WTC11 (cell line): Measurements from ENCODE around the gene P3H4. TPM values are rescaled to one million over a fixed set of nuclear protein-coding genes. Genes with fewer than 3 reads are reported as not detected.

Source experiments
- ATAC-seq: fragments of 200-7000 bp; cut with Tn5 transposase; 2 replicates; pipeline ENCODE4 v1.10.0; 2021; ENCODE audit warnings: mild to moderate bottlenecking, moderate library complexity
- CTCF ChIA-PET: fragments of 300-600 bp; sonication (Branson Sonifier 250); formaldehyde crosslinking; loops from one replicate; lab custom pipeline; 2021; ENCODE audit warnings: antibody characterized with exemption; lab: Charles Lee
- POLR2A ChIA-PET: fragments of 350-600 bp; sonication (Branson Sonifier 250); formaldehyde crosslinking; loops from one replicate; lab custom pipeline; 2021; ENCODE audit warnings: antibody characterized with exemption; lab: Charles Lee
- DNase-seq: peaks from one replicate; pipeline ENCODE4 v3.0.0; 2021; ENCODE audit warnings: low spot score
- H3K27ac Mint-ChIP-seq: 2 replicates; pipeline ENCODE4 v1.8.0; 2021; ENCODE audit warnings: mixed read lengths
- H3K27me3 Mint-ChIP-seq: 2 replicates; pipeline ENCODE4 v1.8.0; 2021; ENCODE audit warnings: low read depth, mild to moderate bottlenecking, moderate library complexity, mixed read lengths
- H3K36me3 Mint-ChIP-seq: 2 replicates; pipeline ENCODE4 v1.8.0; 2021; ENCODE audit warnings: mixed read lengths
- H3K4me1 Mint-ChIP-seq: 2 replicates; pipeline ENCODE4 v1.8.0; 2022; ENCODE audit warnings: mixed read lengths
- H3K4me3 Mint-ChIP-seq: 2 replicates; pipeline ENCODE4 v1.8.0; 2021; ENCODE audit warnings: mild to moderate bottlenecking, moderate library complexity, mixed read lengths
- H3K9me3 Mint-ChIP-seq: 2 replicates; pipeline ENCODE4 v1.8.0; 2021; ENCODE audit warnings: mixed read lengths
- CDX4 ChIP-seq: fragments of 250-450 bp; sonication (Bioruptor Pico); IDR thresholded peaks from 2 replicates; pipeline ENCODE4 v1.9.0; 2021; ENCODE audit warnings: moderate library complexity, mild to moderate bottlenecking, inconsistent platforms, borderline replicate concordance
- ETV6 ChIP-seq: sonication (generic); formaldehyde crosslinking; IDR thresholded peaks from 2 replicates; pipeline ENCODE4 v1.8.1; 2022; ENCODE audit warnings: mild to moderate bottlenecking, missing genetic modification reagents
- HMGA2 ChIP-seq: fragments of 250-450 bp; sonication (Bioruptor Pico); IDR thresholded peaks from 2 replicates; pipeline ENCODE4 v1.4.0; 2021; ENCODE audit warnings: mild to moderate bottlenecking, moderate library complexity
- JUN ChIP-seq: sonication (generic); formaldehyde crosslinking; IDR thresholded peaks from 2 replicates; pipeline ENCODE4 v1.8.0; 2023; ENCODE audit warnings: mild to moderate bottlenecking, missing genetic modification reagents
- RELA ChIP-seq: sonication (generic); formaldehyde crosslinking; IDR thresholded peaks from 2 replicates; pipeline ENCODE4 v1.8.1; 2022; ENCODE audit warnings: missing genetic modification reagents, mild to moderate bottlenecking, borderline replicate concordance
- STAT6 ChIP-seq: sonication (generic); formaldehyde crosslinking; conservative IDR thresholded peaks from 2 replicates; pipeline ENCODE4 v1.8.1; 2023; ENCODE audit warnings: mild to moderate bottlenecking, low read depth, missing genetic modification reagents, moderate library complexity
- USF2 ChIP-seq: sonication (generic); formaldehyde crosslinking; IDR thresholded peaks from 2 replicates; pipeline ENCODE4 v1.8.1; 2023; ENCODE audit warnings: mild to moderate bottlenecking, missing genetic modification reagents, moderate library complexity
- ZNF121 ChIP-seq: sonication (generic); formaldehyde crosslinking; IDR thresholded peaks from 2 replicates; pipeline ENCODE4 v1.8.0; 2023; ENCODE audit warnings: missing genetic modification reagents
- ZNF232 ChIP-seq: sonication (generic); formaldehyde crosslinking; IDR thresholded peaks from 2 replicates; pipeline ENCODE4 v1.8.0; 2022; ENCODE audit warnings: mild to moderate bottlenecking, missing genetic modification reagents
- ZNF671 ChIP-seq: fragments of 250-450 bp; sonication (Bioruptor Pico); IDR thresholded peaks from 2 replicates; pipeline ENCODE4 v1.8.0; 2021; ENCODE audit warnings: mild to moderate bottlenecking
- total RNA-seq: library from RNA; stranded (reverse); gene quantifications from 3 replicates; pipeline ENCODE4 v1.2.3, GENCODE V29; 2021
- TF ChIP-seq, protein P1 (sequence below): sonication (generic); formaldehyde crosslinking; IDR thresholded peaks from 2 replicates; pipeline ENCODE4 v1.8.1; 2023; ENCODE audit warnings: mild to moderate bottlenecking, missing genetic modification reagents, borderline replicate concordance
- TF ChIP-seq, protein P2 (sequence below): fragments of 250-450 bp; sonication (Bioruptor Pico); IDR thresholded peaks from 2 replicates; pipeline ENCODE4 v1.9.0; 2021; ENCODE audit warnings: mild to moderate bottlenecking
- TF ChIP-seq, protein P3 (sequence below): fragments of 250-450 bp; sonication (Bioruptor Pico); IDR thresholded peaks from 2 replicates; pipeline ENCODE4 v1.9.0; 2021; ENCODE audit warnings: mild to moderate bottlenecking, borderline replicate concordance

The P3H4 gene
- total RNA-seq, 1 experiment from 2014 or later: 32.1 TPM

GRCh38 chr17:41824086-41824485 is 12.3 kb upstream of the P3H4 start:
- Mint-ChIP-seq H3K27me3 (no peaks in the 10 kb centered on the region; the same call in 1 of the 2 replicates), H3K9me3 (no peaks in the 10 kb centered on the region), H3K4me1 (peaks cover 7% of the 10 kb centered on the region; the same call in 1 of the 2 replicates), H3K36me3 (peaks cover 28% of the 10 kb centered on the region), H3K27ac (no peak overlapping the region; the same call in 1 of the 2 replicates), H3K4me3 (no peak overlapping the region)
- ATAC-seq (no peak), DNase-seq (no peak)
- CTCF ChIA-PET: interaction anchor here (1.2 to 2.4 kb wide), 2 partner anchors 18 to 38 kb away, joined by 3 to 11 read pairs; partner anchors contain the start of gene JUP
- TF ChIP-seq, protein P1, sequence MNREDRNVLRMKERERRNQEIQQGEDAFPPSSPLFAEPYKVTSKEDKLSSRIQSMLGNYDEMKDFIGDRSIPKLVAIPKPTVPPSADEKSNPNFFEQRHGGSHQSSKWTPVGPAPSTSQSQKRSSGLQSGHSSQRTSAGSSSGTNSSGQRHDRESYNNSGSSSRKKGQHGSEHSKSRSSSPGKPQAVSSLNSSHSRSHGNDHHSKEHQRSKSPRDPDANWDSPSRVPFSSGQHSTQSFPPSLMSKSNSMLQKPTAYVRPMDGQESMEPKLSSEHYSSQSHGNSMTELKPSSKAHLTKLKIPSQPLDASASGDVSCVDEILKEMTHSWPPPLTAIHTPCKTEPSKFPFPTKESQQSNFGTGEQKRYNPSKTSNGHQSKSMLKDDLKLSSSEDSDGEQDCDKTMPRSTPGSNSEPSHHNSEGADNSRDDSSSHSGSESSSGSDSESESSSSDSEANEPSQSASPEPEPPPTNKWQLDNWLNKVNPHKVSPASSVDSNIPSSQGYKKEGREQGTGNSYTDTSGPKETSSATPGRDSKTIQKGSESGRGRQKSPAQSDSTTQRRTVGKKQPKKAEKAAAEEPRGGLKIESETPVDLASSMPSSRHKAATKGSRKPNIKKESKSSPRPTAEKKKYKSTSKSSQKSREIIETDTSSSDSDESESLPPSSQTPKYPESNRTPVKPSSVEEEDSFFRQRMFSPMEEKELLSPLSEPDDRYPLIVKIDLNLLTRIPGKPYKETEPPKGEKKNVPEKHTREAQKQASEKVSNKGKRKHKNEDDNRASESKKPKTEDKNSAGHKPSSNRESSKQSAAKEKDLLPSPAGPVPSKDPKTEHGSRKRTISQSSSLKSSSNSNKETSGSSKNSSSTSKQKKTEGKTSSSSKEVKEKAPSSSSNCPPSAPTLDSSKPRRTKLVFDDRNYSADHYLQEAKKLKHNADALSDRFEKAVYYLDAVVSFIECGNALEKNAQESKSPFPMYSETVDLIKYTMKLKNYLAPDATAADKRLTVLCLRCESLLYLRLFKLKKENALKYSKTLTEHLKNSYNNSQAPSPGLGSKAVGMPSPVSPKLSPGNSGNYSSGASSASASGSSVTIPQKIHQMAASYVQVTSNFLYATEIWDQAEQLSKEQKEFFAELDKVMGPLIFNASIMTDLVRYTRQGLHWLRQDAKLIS (CRISPR knock-in tag): no peak
- no peak for TF ChIP-seq ETV6 (CRISPR knock-in tag)
- no peak for TF ChIP-seq HMGA2 (CRISPR knock-in tag)
- TF ChIP-seq ZNF671 (CRISPR knock-in tag): no peak
- TF ChIP-seq JUN (CRISPR knock-in tag): no peak
- no peak for TF ChIP-seq CDX4
- TF ChIP-seq, protein P2, sequence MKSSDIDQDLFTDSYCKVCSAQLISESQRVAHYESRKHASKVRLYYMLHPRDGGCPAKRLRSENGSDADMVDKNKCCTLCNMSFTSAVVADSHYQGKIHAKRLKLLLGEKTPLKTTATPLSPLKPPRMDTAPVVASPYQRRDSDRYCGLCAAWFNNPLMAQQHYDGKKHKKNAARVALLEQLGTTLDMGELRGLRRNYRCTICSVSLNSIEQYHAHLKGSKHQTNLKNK (CRISPR knock-in tag): no peak
- TF ChIP-seq RELA (CRISPR knock-in tag): no peak
- TF ChIP-seq STAT6 (CRISPR knock-in tag): no peak
- no peak for TF ChIP-seq ZNF232
- no peak for TF ChIP-seq ZNF121 (CRISPR knock-in tag)
- POLR2A ChIA-PET: interaction anchor here (0.6 kb wide), 1 partner anchor 85 kb away, joined by 3 read pairs; no protein-coding TSS in a partner anchor

- Mint-ChIP-seq H3K4me3 (no peak overlapping the region), H3K27ac (peak overlapping the region; percentile 41; the same call in 1 of the 2 replicates), H3K9me3 (no peaks in the 10 kb centered on the region), H3K4me1 (peaks cover 8% of the 10 kb centered on the region; the same call in 1 of the 2 replicates), H3K27me3 (no peaks in the 10 kb centered on the region; the same call in 1 of the 2 replicates), H3K36me3 (peaks cover 24% of the 10 kb centered on the region)
- DNase-seq: no peak
- ChIA-PET POLR2A (interaction anchor here (0.6 kb wide), 1 partner anchor 86 kb away, joined by 3 read pairs; no protein-coding TSS in a partner anchor), CTCF (interaction anchor here (1.2 to 2.4 kb wide), 3 partner anchors 13 to 37 kb away, joined by 3 to 11 read pairs (median 6); partner anchors contain the start of gene JUP)
- TF ChIP-seq USF2 (CRISPR knock-in tag): no peak
- TF ChIP-seq, protein P3, sequence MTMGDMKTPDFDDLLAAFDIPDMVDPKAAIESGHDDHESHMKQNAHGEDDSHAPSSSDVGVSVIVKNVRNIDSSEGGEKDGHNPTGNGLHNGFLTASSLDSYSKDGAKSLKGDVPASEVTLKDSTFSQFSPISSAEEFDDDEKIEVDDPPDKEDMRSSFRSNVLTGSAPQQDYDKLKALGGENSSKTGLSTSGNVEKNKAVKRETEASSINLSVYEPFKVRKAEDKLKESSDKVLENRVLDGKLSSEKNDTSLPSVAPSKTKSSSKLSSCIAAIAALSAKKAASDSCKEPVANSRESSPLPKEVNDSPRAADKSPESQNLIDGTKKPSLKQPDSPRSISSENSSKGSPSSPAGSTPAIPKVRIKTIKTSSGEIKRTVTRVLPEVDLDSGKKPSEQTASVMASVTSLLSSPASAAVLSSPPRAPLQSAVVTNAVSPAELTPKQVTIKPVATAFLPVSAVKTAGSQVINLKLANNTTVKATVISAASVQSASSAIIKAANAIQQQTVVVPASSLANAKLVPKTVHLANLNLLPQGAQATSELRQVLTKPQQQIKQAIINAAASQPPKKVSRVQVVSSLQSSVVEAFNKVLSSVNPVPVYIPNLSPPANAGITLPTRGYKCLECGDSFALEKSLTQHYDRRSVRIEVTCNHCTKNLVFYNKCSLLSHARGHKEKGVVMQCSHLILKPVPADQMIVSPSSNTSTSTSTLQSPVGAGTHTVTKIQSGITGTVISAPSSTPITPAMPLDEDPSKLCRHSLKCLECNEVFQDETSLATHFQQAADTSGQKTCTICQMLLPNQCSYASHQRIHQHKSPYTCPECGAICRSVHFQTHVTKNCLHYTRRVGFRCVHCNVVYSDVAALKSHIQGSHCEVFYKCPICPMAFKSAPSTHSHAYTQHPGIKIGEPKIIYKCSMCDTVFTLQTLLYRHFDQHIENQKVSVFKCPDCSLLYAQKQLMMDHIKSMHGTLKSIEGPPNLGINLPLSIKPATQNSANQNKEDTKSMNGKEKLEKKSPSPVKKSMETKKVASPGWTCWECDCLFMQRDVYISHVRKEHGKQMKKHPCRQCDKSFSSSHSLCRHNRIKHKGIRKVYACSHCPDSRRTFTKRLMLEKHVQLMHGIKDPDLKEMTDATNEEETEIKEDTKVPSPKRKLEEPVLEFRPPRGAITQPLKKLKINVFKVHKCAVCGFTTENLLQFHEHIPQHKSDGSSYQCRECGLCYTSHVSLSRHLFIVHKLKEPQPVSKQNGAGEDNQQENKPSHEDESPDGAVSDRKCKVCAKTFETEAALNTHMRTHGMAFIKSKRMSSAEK (CRISPR knock-in tag): peak; percentile 26; the same call in 1 of the 2 replicates
- no peak for ATAC-seq
Observed at GRCh38 chr17:41823580-41823979, 11.8 kb upstream of the P3H4 start.
